HG02973 (cell line): ENCODE measurements around the gene TMED9.
"Not testable (repeated sequence)": the region's sequence is repeated elsewhere in the genome, so short reads cannot be mapped to it uniquely, and the experiment has no call there.

Experiments used
- ATAC-seq: cut with Tn5 transposase; IDR thresholded peaks from one replicate; pipeline ENCODE4 v1.9.1; 2021; ENCODE audit warnings: moderate library complexity; ENCODE audit not compliant: unreplicated experiment

Gene TMED9

DNA sequence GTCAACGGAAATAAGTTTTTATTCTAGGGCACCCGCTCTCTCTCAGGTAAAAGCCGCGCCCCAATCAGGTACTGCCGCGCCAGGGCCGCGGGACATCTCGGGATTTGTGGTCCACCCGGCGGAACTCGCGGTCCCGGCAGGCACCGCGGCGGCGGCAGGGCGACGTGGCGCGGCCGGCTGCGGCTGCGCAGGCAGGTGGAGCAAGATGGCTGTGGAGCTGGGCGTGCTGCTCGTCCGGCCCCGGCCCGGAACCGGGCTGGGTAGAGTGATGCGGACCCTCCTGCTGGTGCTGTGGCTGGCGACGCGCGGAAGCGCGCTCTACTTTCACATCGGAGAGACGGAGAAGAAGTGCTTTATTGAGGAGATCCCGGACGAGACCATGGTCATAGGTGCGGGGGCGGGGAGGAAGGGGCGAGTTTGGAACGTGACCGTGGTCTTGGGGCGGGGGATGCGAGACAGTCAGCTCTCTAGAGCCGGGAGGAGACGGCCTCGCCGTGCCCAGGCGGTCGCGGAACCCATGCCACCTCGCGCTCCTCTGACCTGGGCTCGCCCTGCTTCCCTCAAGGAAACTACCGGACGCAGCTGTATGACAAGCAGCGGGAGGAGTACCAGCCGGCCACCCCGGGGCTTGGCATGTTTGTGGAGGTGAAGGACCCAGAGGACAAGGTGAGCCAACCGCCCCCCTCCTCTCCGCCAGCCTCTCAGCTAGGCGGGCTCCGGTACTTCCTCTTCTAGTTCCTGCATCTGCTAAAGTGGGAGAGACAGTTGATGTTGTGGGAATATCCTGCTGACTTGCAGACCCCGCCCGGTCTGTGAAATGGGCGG is at the start of gene TMED9:
Gene TMED9 (plus strand): TSS at position 194 of the 825 bp plus-strand sequence. CDS start 12 bp downstream, at position 206.
- peak; percentile 84 for ATAC-seq

DNA sequence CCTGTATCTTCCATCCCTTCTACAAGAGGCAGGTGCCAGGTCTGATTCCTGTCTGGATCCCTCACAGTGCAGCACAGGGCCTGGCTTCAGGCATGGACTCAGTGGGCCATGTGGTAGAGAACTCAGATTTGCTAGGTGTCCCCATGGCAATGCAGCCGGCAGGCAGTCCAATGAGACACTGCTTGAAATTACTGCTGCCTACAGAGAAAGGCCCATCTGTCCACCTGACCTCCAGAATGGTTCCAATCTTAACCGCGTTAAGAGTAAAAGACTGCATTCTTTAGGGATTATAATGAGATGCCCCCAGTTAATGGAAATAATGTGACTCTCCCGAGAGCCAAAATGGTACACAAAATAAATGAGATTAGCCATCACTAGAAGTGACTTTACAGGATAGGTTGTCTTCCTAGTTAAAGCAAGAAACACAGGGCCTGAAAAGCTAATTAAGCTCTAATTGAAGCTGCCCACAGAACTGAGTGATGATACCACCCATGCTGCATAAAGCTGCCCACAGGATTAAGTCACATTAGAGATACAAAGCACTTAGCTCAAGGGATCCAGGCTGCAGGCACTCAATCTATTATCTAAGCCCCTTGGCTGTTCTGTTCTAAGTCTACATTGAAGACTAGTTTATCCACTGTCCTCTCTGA is 49.1 kb upstream of the TMED9 start:
- no peak for ATAC-seq

- no peak for ATAC-seq
Observed at GRCh38 chr5:177545487-177546257, 46.3 kb upstream of the TMED9 start.

- no peak for ATAC-seq
Observed at GRCh38 chr5:177546258-177546741, 45.7 kb upstream of the TMED9 start.

- ATAC-seq = no peak
Observed at GRCh38 chr5:177547736-177548135, 44.3 kb upstream of the TMED9 start.

GRCh38 chr5:177548495-177548894 is 43.5 kb upstream of the TMED9 start:
- ATAC-seq = no peak

DNA sequence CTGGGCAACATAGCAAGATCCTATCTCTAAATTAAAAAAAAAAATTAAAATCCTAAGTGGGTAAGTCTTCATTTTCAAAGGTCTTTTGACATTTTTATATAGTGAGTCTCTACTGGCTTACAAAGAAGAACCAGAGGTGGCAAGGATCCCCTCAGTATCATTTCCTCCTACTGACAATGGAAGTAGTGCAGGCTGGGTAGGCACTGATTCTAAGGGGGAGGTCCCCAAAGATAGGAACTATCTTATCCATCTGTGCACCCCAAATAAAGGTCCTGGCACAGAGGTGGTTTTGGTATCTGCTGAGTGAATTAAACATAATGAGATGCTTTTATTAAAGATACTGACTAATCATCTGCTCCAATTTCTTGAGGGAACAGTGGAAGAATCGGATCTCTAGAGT is 41.9 kb upstream of the TMED9 start:
- ATAC-seq = no peak

DNA sequence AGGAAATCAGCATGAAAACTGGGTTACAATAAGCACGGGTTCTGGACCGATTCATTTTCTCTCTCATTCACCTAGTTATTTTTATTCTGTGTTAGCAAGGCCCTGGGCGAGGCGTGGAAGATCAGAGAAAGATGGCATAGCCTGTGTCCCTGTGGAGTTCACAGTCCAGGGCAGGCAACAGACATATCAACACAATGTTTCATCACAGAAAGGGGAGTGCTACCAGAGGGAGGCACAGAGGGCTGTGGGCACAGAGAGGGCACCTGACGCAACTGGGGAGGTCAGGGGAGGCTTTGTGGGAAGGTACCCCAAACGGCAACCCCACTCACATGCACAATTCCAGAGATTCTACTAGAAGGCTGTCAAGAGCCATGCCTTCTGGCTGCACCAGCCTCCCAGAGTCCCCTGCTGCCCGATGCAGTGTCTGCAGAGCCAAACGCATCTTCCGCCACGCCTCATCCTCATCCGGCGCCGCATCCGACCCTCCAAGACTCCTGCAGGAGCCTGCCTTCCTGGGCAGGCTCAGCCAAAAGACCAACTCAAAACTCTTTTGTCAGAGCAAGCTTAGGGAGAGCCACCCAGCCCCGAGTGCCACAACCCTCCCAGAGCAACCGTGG is 39.1 kb upstream of the TMED9 start:
- ATAC-seq = no peak

GRCh38 chr5:177553671-177554429 is 38.2 kb upstream of the TMED9 start:
- ATAC-seq = peak; percentile 30

DNA sequence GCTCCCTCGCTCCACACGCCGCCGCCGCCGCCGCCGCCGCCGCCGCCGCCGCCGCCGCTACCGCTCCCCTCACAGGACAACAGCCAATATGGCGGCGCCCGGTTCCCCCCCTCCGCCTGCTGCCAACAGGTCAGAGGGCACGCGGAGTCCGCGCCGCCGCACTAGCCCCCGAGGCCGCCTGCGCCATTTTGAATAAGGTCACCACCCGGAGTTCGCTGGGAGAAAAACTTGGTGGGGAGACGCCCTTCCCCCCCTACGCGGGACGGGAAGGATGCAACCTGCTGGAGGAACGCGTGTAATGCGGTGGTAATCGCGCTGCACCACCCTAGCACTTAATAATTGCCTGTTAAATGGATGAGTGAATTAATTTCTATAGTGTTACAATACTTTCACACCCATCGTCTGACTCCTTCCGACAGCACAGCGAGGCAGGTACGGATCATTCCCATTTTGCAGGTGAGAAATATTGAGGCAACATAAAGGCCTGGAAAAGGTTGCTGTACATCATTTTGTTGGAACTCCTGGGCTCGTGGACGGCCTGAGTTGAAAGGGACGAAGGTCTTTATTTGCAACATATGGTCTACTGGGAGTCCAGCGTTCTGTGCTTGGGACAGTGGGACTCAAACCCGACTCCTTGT is 37.4 kb upstream of the TMED9 start, which contains the start of gene FAM193B:
Gene FAM193B (minus strand): TSS at position 90 of the 638 bp plus-strand sequence. CDS start 105 bp downstream, outside the sequence.
- ATAC-seq = peak; percentile 85

- no peak for ATAC-seq
Observed at GRCh38 chr5:177555228-177555627, 36.8 kb upstream of the TMED9 start.

- no peak for ATAC-seq
Observed at GRCh38 chr5:177555665-177556064, 36.3 kb upstream of the TMED9 start.

DNA sequence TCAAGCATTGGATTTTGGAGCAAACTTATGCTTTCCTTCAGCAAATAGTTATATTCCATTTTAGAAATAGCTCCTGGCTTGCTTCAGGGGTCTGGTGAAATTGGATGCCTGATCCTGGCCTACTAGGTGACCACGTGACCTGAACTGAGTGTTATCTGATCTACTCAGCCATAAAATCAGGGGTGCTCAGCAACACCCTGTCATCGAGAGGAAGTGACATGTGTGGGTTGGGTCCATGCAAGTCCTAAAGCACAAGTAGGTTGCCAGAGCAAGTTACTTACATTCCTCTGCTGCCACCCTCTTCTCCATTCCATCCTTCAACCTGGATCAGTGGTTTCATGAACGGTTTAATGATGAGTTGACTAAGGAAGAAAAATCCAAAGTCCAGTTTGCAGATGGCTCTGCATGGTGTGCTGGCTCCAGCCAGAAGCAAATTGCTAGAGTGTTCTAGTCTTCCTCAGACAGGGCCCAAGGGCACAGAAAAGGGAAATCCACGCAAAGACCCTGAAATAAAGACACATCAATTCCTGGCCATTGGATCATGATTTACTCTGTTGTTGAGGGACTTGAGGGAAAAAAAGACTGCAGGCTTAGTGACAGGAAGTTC is 34.9 kb upstream of the TMED9 start:
- no peak for ATAC-seq

DNA sequence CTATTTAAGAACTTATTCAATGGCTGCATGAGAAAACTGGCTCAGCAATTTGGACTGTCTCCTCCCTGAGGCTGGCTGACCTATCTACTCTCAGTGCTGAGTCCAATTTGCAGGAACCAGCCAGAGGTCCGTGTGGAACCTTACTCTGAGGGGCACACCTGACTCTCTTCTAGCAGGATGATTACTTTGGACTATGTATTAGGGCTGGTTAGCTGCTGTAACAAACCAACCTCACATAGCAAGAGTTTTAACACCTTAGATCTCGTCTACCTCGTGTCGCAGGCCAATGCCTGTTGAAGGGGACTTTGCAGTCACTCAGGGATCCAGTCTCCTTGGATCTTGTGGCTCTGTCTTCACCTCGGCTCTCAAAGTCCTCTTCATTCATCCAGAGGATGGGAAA is 34.2 kb upstream of the TMED9 start:
- ATAC-seq = no peak

DNA sequence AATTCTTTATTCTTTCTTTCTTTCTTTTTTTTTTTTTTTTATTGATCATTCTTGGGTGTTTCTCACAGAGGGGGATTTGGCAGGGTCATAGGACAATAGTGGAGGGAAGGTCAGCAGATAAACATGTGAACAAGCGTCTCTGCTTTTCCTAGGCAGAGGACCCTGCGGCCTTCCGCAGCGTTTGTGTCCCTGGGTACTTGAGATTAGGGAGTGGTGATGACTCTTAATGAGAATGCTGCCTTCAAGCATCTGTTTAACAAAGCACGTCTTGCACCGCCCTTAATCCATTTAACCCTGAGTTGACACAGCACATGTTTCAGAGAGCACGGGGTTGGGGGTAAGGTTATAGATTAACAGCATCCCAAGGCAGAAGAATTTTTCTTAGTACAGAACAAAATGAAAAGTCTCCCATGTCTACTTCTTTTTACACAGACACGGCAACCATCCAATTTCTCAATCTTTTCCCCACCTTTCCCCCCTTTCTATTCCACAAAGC is 32.5 kb upstream of the TMED9 start:
- ATAC-seq = not testable (repeated sequence)

DNA sequence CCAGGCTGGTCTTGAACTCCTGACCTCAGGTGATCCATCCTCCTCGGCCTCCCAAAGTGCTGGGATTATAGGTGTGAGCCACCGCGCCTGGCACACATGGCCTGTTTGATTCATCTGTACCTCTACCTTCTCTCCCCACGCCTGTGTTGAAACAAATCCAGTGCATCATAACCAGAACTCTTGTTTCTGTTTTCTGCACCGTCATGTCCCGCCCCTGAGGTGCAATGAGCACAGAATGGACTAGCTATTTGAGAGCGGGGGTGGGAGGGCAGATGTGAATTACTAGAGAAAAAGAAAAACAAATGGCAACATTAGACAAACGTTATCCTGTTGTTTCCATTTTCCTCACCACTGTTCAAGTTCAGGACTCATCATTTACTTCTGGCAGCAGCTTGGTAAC is 27.0 kb upstream of the TMED9 start:
- ATAC-seq = no peak

DNA sequence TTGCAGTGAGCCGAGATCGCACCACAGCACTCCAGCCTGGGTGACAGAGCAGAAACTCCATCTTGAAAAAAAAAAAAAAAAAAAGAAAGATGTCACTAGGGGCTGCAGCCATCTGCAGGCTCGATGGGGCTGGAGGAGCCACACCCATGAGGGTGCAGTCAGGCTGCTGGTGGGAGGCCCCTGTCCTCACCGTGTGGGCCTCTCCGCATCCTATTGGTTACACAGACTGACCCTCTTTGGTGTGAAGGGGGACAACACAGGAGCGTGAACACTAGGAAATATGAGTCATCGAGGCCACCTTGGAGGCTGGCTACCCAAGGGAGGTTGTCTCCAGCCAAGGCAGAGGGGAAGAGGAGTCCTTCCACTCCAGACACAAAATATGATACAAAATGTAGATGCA is 23.7 kb upstream of the TMED9 start:
- no peak for ATAC-seq

DNA sequence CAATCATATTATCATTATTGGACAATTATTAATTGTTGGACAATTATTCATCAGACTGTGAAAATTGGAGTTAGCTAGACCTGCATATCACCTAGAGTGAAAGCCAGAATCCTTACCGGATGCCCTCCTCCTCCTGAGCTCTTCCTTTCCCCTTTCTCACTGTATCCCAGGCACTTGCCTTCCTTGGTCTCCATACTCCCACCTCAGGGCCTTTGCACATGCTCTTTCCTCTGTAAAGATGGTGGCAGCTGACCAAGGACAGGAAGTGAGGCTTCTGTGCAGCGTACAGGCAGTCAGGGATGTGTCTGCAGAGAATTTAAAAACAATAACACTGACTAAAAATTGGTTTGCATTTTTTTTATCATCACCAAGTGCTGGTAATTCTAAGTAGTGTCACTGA is 22.1 kb upstream of the TMED9 start:
- ATAC-seq = no peak

DNA sequence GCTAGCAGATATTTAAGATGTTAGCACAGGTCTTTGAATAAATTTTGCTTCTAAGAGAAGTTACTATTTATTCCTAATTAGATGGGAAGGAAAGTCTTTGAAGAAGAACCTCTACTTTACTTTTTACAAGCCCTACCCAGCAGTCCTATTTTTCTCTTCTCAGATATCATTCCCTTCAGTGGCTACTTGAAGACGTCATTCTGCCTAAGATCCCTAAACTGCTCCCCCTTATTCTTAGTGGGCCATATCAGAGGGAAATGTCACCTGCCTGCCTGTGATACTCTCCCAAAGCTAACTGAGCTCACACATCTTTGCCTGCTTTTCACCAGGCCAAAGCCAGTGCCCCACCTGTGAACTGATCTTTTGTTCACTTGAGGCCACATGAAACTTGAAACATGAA is 16.5 kb upstream of the TMED9 start:
- no peak for ATAC-seq
